Omental fat pad (tissue), 4 donors: ENCODE measurements around the gene PRPH2. TPM values are rescaled to one million over a fixed set of nuclear protein-coding genes. Genes with fewer than 3 reads are reported as not detected.
"Not testable (repeated sequence)": the region's sequence is repeated elsewhere in the genome, so short reads cannot be mapped to it uniquely, and the experiment has no call there.

Experiments used
- ATAC-seq: fragments of 150-250 bp; one replicate; pipeline ENCODE4 v1.9.1; 2016; ENCODE audit warnings: mild to moderate bottlenecking, moderate library complexity; ENCODE audit not compliant: low FRiP score
- DNase-seq: peaks from one replicate; pipeline ENCODE4 v3.0.0-alpha.2; 2019; ENCODE audit warnings: low spot score
- total RNA-seq, 4 donors: library from RNA; depleted of rRNA; stranded (reverse); fragments of >200 nt; gene quantifications; one replicate each; pipeline ENCODE4 v1.1.0, GENCODE V29; 2016
- TF ChIP-seq, protein P1 (sequence below), 3 donors: fragments of 450-650 bp; IDR thresholded peaks; one replicate each; pipeline ENCODE4 v1.5.1; 2016 to 2017; ENCODE audit warnings: antibody characterized with exemption in 3 of 3, mild to moderate bottlenecking in 3 of 3, moderate library complexity in 2 of 3

PRPH2 gene
- total RNA-seq, 4 donors from 2014 or later: 0.38 to 1.4 (median 0.54) TPM

DNA sequence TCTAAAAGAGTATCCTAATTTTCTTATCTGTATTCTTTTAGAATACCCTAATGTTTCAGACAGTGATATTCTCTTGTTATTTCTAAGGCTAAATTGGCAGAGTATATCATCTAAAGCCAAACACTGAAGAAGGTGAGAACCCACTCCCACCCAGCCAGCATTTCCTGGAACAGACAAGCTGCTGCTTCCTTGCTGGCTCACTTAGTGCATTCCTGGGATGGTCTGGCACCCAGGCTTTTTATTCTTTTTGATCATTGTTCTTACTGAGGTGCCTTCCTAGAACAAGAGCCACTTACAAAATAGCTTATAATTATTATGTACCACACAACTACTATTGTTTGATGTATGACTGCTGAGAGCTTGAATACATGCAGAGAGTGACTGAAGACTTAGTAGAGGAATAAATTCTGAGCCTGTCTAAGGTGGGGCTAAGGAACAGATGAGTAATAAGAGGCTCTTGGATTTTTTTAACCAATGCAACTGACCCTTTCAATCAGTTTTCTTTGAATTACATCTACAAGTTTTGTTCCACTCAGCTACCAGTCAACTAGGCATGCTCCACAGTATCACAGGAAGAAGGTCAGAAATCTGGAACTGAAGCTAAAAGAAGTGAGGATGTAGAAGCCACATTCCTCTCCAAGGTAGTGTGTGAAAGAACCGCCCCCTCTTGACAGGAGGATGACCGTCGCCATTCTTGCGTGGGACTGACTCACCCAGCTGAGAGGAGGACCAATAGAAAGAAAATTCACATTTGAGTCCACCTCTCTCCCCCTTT, 30.1 kb downstream of the PRPH2 start:
- no peak for DNase-seq
- ATAC-seq: peak; percentile 75
- TF ChIP-seq, protein P1, sequence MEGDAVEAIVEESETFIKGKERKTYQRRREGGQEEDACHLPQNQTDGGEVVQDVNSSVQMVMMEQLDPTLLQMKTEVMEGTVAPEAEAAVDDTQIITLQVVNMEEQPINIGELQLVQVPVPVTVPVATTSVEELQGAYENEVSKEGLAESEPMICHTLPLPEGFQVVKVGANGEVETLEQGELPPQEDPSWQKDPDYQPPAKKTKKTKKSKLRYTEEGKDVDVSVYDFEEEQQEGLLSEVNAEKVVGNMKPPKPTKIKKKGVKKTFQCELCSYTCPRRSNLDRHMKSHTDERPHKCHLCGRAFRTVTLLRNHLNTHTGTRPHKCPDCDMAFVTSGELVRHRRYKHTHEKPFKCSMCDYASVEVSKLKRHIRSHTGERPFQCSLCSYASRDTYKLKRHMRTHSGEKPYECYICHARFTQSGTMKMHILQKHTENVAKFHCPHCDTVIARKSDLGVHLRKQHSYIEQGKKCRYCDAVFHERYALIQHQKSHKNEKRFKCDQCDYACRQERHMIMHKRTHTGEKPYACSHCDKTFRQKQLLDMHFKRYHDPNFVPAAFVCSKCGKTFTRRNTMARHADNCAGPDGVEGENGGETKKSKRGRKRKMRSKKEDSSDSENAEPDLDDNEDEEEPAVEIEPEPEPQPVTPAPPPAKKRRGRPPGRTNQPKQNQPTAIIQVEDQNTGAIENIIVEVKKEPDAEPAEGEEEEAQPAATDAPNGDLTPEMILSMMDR (IDR thresholded peaks at IDR 0.05): no peak

- ATAC-seq: no peak
- DNase-seq: no peak
- TF ChIP-seq, protein P1 (IDR thresholded peaks at IDR 0.05): no peak
Measured at GRCh38 chr6:42690872-42691271, 31.5 kb downstream of the PRPH2 start.

DNA sequence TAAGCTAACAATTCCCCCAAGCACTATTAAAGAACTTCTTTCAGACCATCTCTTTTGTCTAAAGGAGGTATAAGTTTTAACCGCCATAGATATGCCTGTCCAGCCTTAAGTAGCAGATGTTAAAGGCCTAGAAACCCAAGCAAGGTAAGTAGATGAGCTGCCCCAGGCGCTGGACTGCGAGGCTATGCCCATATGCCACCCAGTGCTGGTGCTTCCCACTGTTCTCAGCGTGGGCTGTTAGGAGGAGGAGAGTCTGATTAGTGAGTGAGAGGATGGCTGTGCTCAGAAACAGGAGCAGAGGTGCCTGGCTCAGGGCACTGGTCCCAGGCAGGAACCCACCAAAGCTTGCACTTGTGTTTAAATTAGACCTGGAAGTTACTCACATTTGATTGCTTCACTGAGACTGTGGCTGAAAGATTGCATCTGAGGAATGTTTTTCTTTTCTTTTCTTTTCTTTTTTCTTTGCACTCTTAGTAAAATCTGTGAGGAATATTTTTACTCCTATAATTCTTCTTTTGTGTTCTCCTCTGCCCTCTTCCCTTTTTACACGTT, 32.2 kb downstream of the PRPH2 start:
- ATAC-seq: no peak
- TF ChIP-seq, protein P1 (IDR thresholded peaks at IDR 0.05): no peak
- no peak for DNase-seq

DNA sequence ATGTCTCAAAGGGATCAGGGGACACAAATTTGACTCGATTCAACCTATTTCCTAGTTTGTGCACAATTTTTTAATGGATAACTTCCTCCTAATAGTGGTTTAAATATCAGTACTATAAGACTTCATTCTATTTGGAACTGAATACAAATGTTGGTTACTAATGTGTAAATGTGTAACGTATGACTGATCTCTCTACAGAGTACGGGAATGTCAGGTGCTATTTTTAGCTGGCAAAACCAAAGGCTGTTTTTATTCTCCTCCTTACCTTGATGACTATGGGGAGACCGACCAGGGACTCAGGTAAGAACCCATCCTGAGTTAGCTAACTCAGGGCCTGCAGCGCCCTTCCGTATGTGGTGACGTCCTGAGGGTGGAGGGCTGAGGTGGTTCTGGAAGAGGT, 33.0 kb downstream of the PRPH2 start:
- TF ChIP-seq, protein P1 (IDR thresholded peaks at IDR 0.05): no peak
- DNase-seq: no peak
- no peak for ATAC-seq

DNA sequence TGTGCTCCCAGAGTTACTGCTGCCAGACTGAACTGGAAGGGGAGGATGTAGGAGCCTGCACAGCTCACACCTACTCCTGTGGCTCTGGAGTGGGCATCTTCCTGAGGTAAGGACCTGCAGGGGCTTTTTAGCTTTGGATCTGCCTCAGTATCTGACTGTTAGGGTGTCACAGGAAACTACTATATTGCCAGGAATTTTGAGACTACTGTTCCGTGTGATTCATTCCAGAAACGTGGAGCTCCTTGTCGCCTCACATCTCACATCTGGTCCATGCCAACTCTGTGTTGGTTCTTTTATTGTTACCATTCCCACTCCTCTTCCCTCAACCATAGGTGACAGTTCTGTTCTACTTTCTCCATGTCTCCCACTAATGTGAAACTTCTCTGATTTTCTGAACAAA, 34.1 kb downstream of the PRPH2 start:
- TF ChIP-seq, protein P1 (IDR thresholded peaks at IDR 0.05): no peak
- no peak for DNase-seq
- ATAC-seq: no peak

GRCh38 chr6:42679358-42679757, 43.0 kb downstream of the PRPH2 start:
- TF ChIP-seq, protein P1 (IDR thresholded peaks at IDR 0.05): no peak
- DNase-seq: no peak
- ATAC-seq: no peak

- TF ChIP-seq, protein P1 (IDR thresholded peaks at IDR 0.05): no peak
- DNase-seq (no peak), ATAC-seq (no peak)
Measured at GRCh38 chr6:42674780-42675179, 47.6 kb downstream of the PRPH2 start.

DNA sequence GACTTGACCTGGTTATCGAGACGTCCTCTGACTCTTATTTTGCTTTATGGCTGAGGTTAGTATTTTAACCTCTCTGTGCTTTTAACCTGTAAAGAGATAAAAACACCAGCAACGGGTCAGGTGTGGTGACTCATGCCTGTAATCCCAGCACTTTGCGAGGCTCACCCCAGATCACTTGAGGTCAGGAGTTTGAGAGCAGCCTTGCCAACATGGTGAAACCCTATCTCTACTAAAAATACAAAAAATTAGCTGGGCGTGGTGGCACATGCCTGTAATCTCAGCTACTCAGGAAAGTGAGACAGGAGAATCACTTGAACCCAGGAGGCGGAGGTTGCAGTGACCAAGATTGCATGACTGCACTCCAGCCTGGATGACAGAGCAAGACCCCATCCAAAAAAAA, 48.0 kb downstream of the PRPH2 start:
- DNase-seq: not testable (repeated sequence)
- ATAC-seq: peak; percentile 62
